Measurements from ENCODE around the gene ATE1.

Gene ATE1

DNA sequence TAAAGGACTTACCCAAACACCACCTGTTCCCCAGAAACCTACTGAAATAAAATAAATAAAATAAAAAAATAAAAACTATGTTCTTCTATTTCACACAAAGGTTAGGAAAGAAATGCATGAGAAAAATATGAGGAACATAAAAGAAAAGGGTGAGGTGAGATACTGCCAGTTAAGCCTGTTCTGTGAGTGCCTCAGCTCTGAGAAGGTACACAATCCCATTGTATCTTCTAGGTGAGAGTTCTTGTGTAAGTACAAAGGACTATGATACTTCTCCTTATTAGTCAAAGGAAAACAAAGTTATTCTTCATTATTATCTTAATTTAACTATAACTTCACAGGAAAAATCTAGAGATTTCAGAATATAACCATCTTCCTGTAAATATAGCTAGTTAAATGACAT is 86.0 kb downstream of the ATE1 start (continued):
- TF ChIP-seq, protein P1, sequence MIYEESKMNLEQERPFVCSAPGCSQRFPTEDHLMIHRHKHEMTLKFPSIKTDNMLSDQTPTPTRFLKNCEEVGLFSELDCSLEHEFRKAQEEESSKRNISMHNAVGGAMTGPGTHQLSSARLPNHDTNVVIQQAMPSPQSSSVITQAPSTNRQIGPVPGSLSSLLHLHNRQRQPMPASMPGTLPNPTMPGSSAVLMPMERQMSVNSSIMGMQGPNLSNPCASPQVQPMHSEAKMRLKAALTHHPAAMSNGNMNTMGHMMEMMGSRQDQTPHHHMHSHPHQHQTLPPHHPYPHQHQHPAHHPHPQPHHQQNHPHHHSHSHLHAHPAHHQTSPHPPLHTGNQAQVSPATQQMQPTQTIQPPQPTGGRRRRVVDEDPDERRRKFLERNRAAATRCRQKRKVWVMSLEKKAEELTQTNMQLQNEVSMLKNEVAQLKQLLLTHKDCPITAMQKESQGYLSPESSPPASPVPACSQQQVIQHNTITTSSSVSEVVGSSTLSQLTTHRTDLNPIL (CRISPR knock-in tag; IDR thresholded peaks at IDR 0.05; ENCODE audit: low read depth), result no peak
- TF ChIP-seq TCF4 (CRISPR knock-in tag; IDR thresholded peaks at IDR 0.05; ENCODE audit: borderline replicate concordance) (no peak), ESRRG (CRISPR knock-in tag; IDR thresholded peaks at IDR 0.05) (no peak), CSDC2 (CRISPR knock-in tag; IDR thresholded peaks at IDR 0.05) (no peak)

DNA sequence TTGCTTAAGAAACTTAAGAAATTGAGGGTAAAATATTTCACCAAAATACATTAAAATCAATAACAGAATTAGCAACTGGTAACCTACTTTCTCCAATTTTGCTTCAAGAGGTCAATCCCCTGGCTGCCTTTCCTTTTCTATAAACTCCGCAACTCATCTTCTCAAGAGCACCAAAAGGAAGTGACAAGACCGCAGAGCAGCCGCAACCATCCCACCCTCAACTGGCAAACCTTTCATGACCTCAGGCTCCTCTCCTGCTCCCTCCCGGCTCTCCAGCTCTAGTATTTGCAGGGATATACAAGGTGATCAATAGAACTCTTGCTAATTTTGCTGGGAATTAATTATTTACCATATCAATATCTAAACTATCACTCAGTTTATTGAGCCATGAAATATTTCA is 88.9 kb downstream of the ATE1 start:
- ATAC-seq, result no peak
- TF ChIP-seq, protein P2, sequence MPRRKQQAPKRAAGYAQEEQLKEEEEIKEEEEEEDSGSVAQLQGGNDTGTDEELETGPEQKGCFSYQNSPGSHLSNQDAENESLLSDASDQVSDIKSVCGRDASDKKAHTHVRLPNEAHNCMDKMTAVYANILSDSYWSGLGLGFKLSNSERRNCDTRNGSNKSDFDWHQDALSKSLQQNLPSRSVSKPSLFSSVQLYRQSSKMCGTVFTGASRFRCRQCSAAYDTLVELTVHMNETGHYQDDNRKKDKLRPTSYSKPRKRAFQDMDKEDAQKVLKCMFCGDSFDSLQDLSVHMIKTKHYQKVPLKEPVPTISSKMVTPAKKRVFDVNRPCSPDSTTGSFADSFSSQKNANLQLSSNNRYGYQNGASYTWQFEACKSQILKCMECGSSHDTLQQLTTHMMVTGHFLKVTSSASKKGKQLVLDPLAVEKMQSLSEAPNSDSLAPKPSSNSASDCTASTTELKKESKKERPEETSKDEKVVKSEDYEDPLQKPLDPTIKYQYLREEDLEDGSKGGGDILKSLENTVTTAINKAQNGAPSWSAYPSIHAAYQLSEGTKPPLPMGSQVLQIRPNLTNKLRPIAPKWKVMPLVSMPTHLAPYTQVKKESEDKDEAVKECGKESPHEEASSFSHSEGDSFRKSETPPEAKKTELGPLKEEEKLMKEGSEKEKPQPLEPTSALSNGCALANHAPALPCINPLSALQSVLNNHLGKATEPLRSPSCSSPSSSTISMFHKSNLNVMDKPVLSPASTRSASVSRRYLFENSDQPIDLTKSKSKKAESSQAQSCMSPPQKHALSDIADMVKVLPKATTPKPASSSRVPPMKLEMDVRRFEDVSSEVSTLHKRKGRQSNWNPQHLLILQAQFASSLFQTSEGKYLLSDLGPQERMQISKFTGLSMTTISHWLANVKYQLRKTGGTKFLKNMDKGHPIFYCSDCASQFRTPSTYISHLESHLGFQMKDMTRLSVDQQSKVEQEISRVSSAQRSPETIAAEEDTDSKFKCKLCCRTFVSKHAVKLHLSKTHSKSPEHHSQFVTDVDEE (CRISPR knock-in tag; IDR thresholded peaks at IDR 0.05), result no peak
- TF ChIP-seq ZFP30 (CRISPR knock-in tag; IDR thresholded peaks at IDR 0.05) (no peak), CSDC2 (CRISPR knock-in tag; IDR thresholded peaks at IDR 0.05) (no peak), TOX (CRISPR knock-in tag; IDR thresholded peaks at IDR 0.05; ENCODE audit: borderline replicate concordance) (no peak), ESRRG (CRISPR knock-in tag; IDR thresholded peaks at IDR 0.05) (no peak), RARB (CRISPR knock-in tag; IDR thresholded peaks at IDR 0.05) (no peak), ZC3H10 (CRISPR knock-in tag; IDR thresholded peaks at IDR 0.05) (no peak), SNAI2 (CRISPR knock-in tag; IDR thresholded peaks at IDR 0.05) (no peak), ARNTL (CRISPR knock-in tag; IDR thresholded peaks at IDR 0.05; ENCODE audit: borderline replicate concordance, low read depth) (no peak), TCF4 (CRISPR knock-in tag; IDR thresholded peaks at IDR 0.05; ENCODE audit: borderline replicate concordance) (no peak), ZFP3 (CRISPR knock-in tag; IDR thresholded peaks at IDR 0.05) (no peak), ZNF8 (CRISPR knock-in tag; IDR thresholded peaks at IDR 0.05) (no peak), OSR1 (CRISPR knock-in tag; IDR thresholded peaks at IDR 0.05) (no peak), PPARA (CRISPR knock-in tag; IDR thresholded peaks at IDR 0.05; ENCODE audit: borderline replicate concordance) (no peak), ISL1 (CRISPR knock-in tag; IDR thresholded peaks at IDR 0.05) (no peak)
- TF ChIP-seq, protein P3, sequence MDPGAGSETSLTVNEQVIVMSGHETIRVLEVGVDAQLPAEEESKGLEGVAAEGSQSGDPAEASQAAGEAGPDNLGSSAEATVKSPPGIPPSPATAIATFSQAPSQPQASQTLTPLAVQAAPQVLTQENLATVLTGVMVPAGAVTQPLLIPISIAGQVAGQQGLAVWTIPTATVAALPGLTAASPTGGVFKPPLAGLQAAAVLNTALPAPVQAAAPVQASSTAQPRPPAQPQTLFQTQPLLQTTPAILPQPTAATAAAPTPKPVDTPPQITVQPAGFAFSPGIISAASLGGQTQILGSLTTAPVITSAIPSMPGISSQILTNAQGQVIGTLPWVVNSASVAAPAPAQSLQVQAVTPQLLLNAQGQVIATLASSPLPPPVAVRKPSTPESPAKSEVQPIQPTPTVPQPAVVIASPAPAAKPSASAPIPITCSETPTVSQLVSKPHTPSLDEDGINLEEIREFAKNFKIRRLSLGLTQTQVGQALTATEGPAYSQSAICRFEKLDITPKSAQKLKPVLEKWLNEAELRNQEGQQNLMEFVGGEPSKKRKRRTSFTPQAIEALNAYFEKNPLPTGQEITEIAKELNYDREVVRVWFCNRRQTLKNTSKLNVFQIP (CRISPR knock-in tag; IDR thresholded peaks at IDR 0.05; ENCODE audit: borderline replicate concordance, low read depth), result no peak
- TF ChIP-seq, protein P4, sequence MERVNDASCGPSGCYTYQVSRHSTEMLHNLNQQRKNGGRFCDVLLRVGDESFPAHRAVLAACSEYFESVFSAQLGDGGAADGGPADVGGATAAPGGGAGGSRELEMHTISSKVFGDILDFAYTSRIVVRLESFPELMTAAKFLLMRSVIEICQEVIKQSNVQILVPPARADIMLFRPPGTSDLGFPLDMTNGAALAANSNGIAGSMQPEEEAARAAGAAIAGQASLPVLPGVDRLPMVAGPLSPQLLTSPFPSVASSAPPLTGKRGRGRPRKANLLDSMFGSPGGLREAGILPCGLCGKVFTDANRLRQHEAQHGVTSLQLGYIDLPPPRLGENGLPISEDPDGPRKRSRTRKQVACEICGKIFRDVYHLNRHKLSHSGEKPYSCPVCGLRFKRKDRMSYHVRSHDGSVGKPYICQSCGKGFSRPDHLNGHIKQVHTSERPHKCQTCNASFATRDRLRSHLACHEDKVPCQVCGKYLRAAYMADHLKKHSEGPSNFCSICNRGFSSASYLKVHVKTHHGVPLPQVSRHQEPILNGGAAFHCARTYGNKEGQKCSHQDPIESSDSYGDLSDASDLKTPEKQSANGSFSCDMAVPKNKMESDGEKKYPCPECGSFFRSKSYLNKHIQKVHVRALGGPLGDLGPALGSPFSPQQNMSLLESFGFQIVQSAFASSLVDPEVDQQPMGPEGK (CRISPR knock-in tag; IDR thresholded peaks at IDR 0.05; ENCODE audit: borderline replicate concordance), result no peak
- TF ChIP-seq, protein P1 (CRISPR knock-in tag; IDR thresholded peaks at IDR 0.05; ENCODE audit: low read depth), result no peak

DNA sequence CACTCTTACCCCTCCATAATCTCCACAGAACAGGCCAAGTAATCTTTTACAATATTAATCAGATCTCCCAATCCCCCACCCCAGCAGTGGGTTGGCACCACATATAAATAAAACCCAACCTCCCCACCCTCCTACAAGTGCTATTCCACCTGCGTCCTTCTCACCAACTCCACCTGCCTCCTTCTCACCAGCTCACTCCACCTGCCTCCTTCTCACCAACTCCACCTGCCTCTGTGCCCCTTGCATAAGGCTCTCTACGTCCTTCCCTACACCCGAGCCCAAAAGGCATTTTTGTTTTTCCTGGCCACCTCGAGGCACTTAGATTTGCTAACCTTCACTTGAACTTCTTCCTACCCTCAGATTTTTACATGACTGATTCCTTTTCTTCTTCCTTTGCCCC is 89.7 kb downstream of the ATE1 start:
- ATAC-seq, result no peak
- TF ChIP-seq ZFP3 (CRISPR knock-in tag; IDR thresholded peaks at IDR 0.05) (no peak), ESRRG (CRISPR knock-in tag; IDR thresholded peaks at IDR 0.05) (no peak), ZNF70 (CRISPR knock-in tag; IDR thresholded peaks at IDR 0.05) (no peak), ZFP30 (CRISPR knock-in tag; IDR thresholded peaks at IDR 0.05) (no peak)

DNA sequence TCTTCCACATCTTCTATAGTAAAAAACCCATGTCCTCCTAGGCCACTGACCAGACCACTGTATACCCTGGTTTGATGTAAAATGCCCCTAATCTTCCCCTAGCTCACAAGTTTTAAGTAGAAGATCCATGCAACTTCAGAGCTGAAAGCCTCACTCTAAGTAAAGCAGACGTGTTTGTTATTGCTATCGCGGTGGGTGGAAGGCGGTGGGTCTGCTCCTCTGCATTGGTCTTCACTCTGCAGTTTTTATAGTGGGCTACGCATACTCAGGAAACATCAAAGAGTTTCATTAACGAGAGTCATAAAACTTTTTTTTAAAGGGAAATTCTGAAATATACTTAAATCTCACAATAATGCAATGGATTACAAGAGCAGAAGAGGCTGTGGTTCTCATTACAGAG is 91.7 kb downstream of the ATE1 start:
- ATAC-seq, result no peak
- TF ChIP-seq RARB (CRISPR knock-in tag; IDR thresholded peaks at IDR 0.05) (no peak), ZNF565 (CRISPR knock-in tag; conservative IDR thresholded peaks at IDR 0.05; ENCODE audit: low read depth) (no peak), ZNF70 (CRISPR knock-in tag; IDR thresholded peaks at IDR 0.05) (no peak), ARNTL (CRISPR knock-in tag; IDR thresholded peaks at IDR 0.05; ENCODE audit: borderline replicate concordance, low read depth) (no peak), CSDC2 (CRISPR knock-in tag; IDR thresholded peaks at IDR 0.05) (no peak), SNAI2 (CRISPR knock-in tag; IDR thresholded peaks at IDR 0.05) (no peak), BACH2 (CRISPR knock-in tag; IDR thresholded peaks at IDR 0.05; ENCODE audit: borderline replicate concordance) (no peak), TCF4 (CRISPR knock-in tag; IDR thresholded peaks at IDR 0.05; ENCODE audit: borderline replicate concordance) (no peak), TOX (CRISPR knock-in tag; IDR thresholded peaks at IDR 0.05; ENCODE audit: borderline replicate concordance) (no peak)
- TF ChIP-seq, protein P4 (CRISPR knock-in tag; IDR thresholded peaks at IDR 0.05; ENCODE audit: borderline replicate concordance), result no peak
- TF ChIP-seq, protein P5, sequence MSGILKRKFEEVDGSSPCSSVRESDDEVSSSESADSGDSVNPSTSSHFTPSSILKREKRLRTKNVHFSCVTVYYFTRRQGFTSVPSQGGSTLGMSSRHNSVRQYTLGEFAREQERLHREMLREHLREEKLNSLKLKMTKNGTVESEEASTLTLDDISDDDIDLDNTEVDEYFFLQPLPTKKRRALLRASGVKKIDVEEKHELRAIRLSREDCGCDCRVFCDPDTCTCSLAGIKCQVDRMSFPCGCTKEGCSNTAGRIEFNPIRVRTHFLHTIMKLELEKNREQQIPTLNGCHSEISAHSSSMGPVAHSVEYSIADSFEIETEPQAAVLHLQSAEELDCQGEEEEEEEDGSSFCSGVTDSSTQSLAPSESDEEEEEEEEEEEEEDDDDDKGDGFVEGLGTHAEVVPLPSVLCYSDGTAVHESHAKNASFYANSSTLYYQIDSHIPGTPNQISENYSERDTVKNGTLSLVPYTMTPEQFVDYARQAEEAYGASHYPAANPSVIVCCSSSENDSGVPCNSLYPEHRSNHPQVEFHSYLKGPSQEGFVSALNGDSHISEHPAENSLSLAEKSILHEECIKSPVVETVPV (CRISPR knock-in tag; IDR thresholded peaks at IDR 0.05), result no peak
- TF ChIP-seq, protein P1 (CRISPR knock-in tag; IDR thresholded peaks at IDR 0.05; ENCODE audit: low read depth), result no peak

All from SK-N-SH treated with all-trans-retinoic acid at 6 μM for 48 hours (cell line).